OCI-LY7 (cell line): ENCODE results near the gene ATP4A.

Experiments used
- EZH2phosphoT487 ChIP-seq: fragments of 200-600 bp; sonication (generic); IDR thresholded peaks from 2 replicates; pipeline ENCODE4 v1.6.1; 2018; ENCODE audit warnings: low read depth, borderline replicate concordance, mild to moderate bottlenecking, mixed run types, antibody characterized with exemption, low read length, moderate library complexity, mixed read lengths
- TF ChIP-seq, protein P1 (sequence below): fragments of 200-600 bp; sonication (generic); conservative IDR thresholded peaks from 2 replicates; pipeline ENCODE4 v1.5.1; 2014; ENCODE audit warnings: mild to moderate bottlenecking, antibody characterized with exemption, low read length, moderate library complexity, mixed read lengths

DNA sequence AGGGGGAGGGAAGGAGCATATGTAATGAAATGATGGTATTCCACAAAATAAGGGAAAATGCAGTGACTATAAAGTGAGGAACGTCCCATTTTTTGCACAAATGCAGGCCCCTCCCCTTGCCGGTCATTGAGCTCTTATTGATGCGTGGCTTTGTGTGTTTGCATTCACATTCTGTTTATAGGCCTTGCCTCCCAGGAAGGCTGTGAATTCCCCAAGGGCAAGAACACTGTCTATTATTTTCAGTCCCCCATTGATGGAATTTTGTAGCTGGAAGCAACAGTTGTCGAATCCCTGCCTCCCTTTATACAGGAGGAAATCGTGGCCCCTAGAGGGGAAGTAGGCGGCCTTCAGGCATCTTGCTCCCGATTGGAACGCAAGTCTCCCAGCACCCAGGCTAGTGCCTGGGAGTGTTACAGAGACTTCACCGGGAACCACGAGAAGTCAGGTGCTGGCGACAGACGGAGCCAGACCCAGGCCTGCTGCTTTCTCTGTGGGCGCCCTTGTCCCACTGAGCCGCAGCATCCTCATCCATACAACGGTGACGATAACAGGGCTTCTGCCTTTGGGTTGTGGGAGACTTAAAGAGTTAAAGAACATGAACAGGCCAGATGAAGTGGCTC lies 42.2 kb downstream of the ATP4A start:
- TF ChIP-seq, protein P1, sequence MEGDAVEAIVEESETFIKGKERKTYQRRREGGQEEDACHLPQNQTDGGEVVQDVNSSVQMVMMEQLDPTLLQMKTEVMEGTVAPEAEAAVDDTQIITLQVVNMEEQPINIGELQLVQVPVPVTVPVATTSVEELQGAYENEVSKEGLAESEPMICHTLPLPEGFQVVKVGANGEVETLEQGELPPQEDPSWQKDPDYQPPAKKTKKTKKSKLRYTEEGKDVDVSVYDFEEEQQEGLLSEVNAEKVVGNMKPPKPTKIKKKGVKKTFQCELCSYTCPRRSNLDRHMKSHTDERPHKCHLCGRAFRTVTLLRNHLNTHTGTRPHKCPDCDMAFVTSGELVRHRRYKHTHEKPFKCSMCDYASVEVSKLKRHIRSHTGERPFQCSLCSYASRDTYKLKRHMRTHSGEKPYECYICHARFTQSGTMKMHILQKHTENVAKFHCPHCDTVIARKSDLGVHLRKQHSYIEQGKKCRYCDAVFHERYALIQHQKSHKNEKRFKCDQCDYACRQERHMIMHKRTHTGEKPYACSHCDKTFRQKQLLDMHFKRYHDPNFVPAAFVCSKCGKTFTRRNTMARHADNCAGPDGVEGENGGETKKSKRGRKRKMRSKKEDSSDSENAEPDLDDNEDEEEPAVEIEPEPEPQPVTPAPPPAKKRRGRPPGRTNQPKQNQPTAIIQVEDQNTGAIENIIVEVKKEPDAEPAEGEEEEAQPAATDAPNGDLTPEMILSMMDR: no peak
- no peak for TF ChIP-seq EZH2phosphoT487
